HepG2 (cell line): ENCODE measurements around the gene ACVRL1. TPM values are rescaled to one million over a fixed set of nuclear protein-coding genes. Genes with fewer than 3 reads are reported as not detected.

Source experiments
- ATAC-seq: fragments of 200-7000 bp; cut with Tn5 transposase; 3 replicates; pipeline ENCODE4 v1.9.1; 2020; ENCODE audit warnings: mild to moderate bottlenecking, moderate library complexity
- BruUV-seq: library from RNA; stranded (reverse); fragments of 400-500 nt; replicated peaks from 2 replicates; lab custom pipeline; 2021; lab: Mats Ljungman, UMichigan
- CTCF ChIA-PET: fragments of 300-600 bp; formaldehyde crosslinking; extraction: SDS; loops from one replicate; lab custom pipeline; 2021; ENCODE audit warnings: low total read pairs, inconsistent platforms, low intra/inter-chr PET ratio; lab: Yijun Ruan, JAX
- POLR2A ChIA-PET: fragments of 350-600 bp; sonication (Branson Sonifier 250); formaldehyde crosslinking; loops from one replicate; lab custom pipeline; 2020; ENCODE audit warnings: antibody characterized with exemption, inconsistent platforms; lab: Yijun Ruan, JAX
- DNase-seq: peaks from one replicate; pipeline ENCODE4 v3.0.0-alpha.2; 2015; ENCODE audit warnings: low spot score
- FAIRE-seq: peaks from 3 replicates; lab custom pipeline; 2011; peaks lifted over from hg19 to GRCh38; lab: Jason Lieb, UNC
- H2AFZ ChIP-seq: one replicate; pipeline ENCODE4 v1.6.1; 2011; ENCODE audit warnings: low read length, inconsistent platforms
- H3K27ac ChIP-seq: fragments of 300-600 bp; 3 replicates; pipeline ENCODE4 v1.8.0; 2011; ENCODE audit warnings: mixed run types, mild to moderate bottlenecking, mixed read lengths, low read length, inconsistent platforms; ENCODE audit not compliant: insufficient read depth; ENCODE audit errors: extremely low read length
- H3K27me3 ChIP-seq, 2 experiments: fragments of 200-600 bp in 1 of 2; 2 replicates in 1 of 2; 3 replicates in 1 of 2; pipeline versions ENCODE4 v1.6.0 to v1.8.0; 2011; ENCODE audit warnings: low read length in 2 of 2, mild to moderate bottlenecking in 2 of 2, moderate library complexity in 2 of 2, inconsistent platforms in 1 of 2; ENCODE audit not compliant: insufficient read depth in 2 of 2, control insufficient read depth in 1 of 2
- H3K36me3 ChIP-seq, 2 experiments: fragments of 200-600 bp in 1 of 2; replicated peaks in 1 of 2; 2 replicates in 1 of 2; 3 replicates in 1 of 2; pipeline versions ENCODE4 v1.5.1 to v1.8.0; 2011; ENCODE audit warnings: low read length in 2 of 2, inconsistent platforms in 1 of 2; ENCODE audit not compliant: insufficient read depth in 2 of 2, control insufficient read depth in 1 of 2
- H3K4me1 ChIP-seq: 2 replicates; pipeline ENCODE4 v1.5.1; 2012; ENCODE audit warnings: low read length, inconsistent platforms; ENCODE audit not compliant: insufficient read depth
- H3K4me2 ChIP-seq: 2 replicates; pipeline ENCODE4 v1.6.0; 2011; ENCODE audit warnings: low read depth, low read length, inconsistent platforms
- H3K4me3 ChIP-seq, 3 experiments: fragments of 200-600 bp in 1 of 3; sonication (generic), shearing (Covaris generic) in 1 of 3; replicated peaks in 1 of 3; 2 replicates each; pipeline ENCODE4 v1.5.1; 2011 to 2016; ENCODE audit warnings: low read length in 3 of 3, inconsistent platforms in 2 of 3, low read depth in 2 of 3, mild to moderate bottlenecking in 2 of 3, control low read depth in 1 of 3, mixed read lengths in 1 of 3; ENCODE audit not compliant: insufficient read depth in 1 of 3
- H3K79me2 ChIP-seq: one replicate; pipeline ENCODE4 v1.6.1; 2011; ENCODE audit warnings: low read length, inconsistent platforms; ENCODE audit not compliant: insufficient read depth
- H3K9ac ChIP-seq: 2 replicates; pipeline ENCODE4 v1.6.0; 2011; ENCODE audit warnings: mild to moderate bottlenecking, low read depth, low read length, inconsistent platforms; ENCODE audit not compliant: insufficient read depth
- H3K9me3 ChIP-seq: 2 replicates; pipeline ENCODE4 v1.5.1; 2012; ENCODE audit warnings: mild to moderate bottlenecking, low read length
- H4K20me1 ChIP-seq: 2 replicates; pipeline ENCODE4 v1.6.0; 2011; ENCODE audit warnings: inconsistent platforms, mild to moderate bottlenecking, low read length, moderate library complexity; ENCODE audit not compliant: insufficient read depth
- CCDC6 ChIP-seq: sonication (generic); formaldehyde crosslinking; IDR thresholded peaks from 2 replicates; pipeline ENCODE4 v1.8.1; 2022; ENCODE audit warnings: mild to moderate bottlenecking, missing genetic modification reagents, moderate library complexity
- MLLT10 ChIP-seq: sonication (generic); formaldehyde crosslinking; IDR thresholded peaks from 2 replicates; pipeline ENCODE4 v1.4.0; 2020; ENCODE audit warnings: missing genetic modification reagents
- ZNF17 ChIP-seq: sonication (generic); formaldehyde crosslinking; IDR thresholded peaks from 2 replicates; pipeline ENCODE4 v1.5.0; 2020; ENCODE audit warnings: mild to moderate bottlenecking, missing genetic modification reagents
- ZNF782 ChIP-seq: sonication (generic); formaldehyde crosslinking; IDR thresholded peaks from 2 replicates; pipeline ENCODE4 v1.4.0; 2020; ENCODE audit warnings: missing genetic modification reagents, mild to moderate bottlenecking, borderline replicate concordance
- WGBS: methylation state at CpG from one replicate; pipeline ENCODE4 v1.1.6; 2017; ENCODE audit warnings: low lambda C conversion rate; 5-methylcytosine and 5-hydroxymethylcytosine counted together
- in situ Hi-C: cut with HindIII; loops from 2 replicates; pipeline ENCODE4 v1.10.0; 2017; ENCODE audit warnings: low pct_unique_long_range_greater_than_20kb; ENCODE audit not compliant: extremely low pct_ligation_motif_present
- intact Hi-C: fragments of 100-400 bp; cut with micrococcal nuclease; formaldehyde crosslinking; loops from one replicate; pipeline ENCODE4 v1.10.0; 2022; ENCODE audit not compliant: unreplicated experiment
- polyA plus RNA-seq, 8 experiments: library from polyadenylated mRNA; depleted of rRNA in 3 of 8; stranded (reverse) in 7 of 8; unstranded in 1 of 8; fragments of >200 nt; fragmentation: Illumina TruSeq in 4 of 8; extraction: Trizol in 4 of 8; gene quantifications; 2 replicates each; pipeline versions ENCODE4 v1.2.1 to v1.2.3, GENCODE V29; 2011 to 2016; ENCODE audit warnings: low read depth in 4 of 8, missing spikeins in 1 of 8, mixed read lengths in 1 of 8; ENCODE audit not compliant: insufficient read depth in 1 of 8
- total RNA-seq, 5 experiments: library from RNA; depleted of rRNA; stranded (reverse); fragments of >200 nt; fragmentation: Illumina TruSeq; extraction: Trizol; gene quantifications; 2 replicates each; pipeline ENCODE4 v1.2.3, GENCODE V29; 2016; ENCODE audit warnings: low read depth in 1 of 5
- TF ChIP-seq, protein P1 (sequence below): sonication (generic); formaldehyde crosslinking; IDR thresholded peaks from 2 replicates; pipeline ENCODE4 v1.8.1; 2023; ENCODE audit warnings: mild to moderate bottlenecking, moderate library complexity, missing genetic modification reagents
- TF ChIP-seq, protein P2 (sequence below): sonication (generic); formaldehyde crosslinking; IDR thresholded peaks from 2 replicates; pipeline ENCODE4 v1.5.1; 2020; ENCODE audit warnings: mild to moderate bottlenecking, missing genetic modification reagents, borderline replicate concordance

ACVRL1 gene
- total and polyA plus RNA-seq, 2 of the 13 experiments (the other 11 are each of a cell fraction or from before 2014, with no cell fraction given): not detected

DNA sequence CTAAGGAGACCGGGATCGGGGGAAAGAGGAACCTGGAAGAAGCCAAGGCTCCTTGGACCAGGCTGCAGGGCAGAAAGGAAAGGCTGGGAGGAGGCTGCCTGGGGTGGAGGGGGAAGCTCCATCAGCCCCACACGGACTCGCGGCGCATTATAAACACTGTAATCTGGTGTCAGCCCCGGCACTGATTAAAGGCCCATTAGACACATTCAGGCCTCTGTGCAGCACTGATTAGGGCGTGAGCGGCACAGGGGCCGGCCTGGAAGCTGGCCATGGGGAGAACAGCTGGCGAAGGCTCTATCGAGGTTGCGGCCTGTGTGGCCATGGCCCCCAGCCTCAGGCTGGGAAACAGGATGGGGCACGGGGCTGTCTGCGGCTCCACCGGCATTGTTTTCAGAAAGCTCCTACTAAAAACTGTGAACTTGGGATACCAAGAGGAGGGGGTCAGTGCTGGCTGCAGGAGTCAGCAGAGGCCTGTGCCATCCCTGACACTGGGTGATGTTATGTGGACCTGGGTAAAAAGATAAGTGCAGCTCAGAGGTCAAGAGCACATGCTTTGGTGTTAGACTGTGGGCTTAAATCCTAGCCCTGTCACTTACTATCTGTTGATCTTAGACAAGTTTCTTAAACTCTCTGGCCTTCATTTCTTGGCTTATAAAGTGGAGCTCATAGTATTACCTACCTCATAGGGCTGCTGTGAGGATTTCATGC is 10.6 kb downstream of the ACVRL1 start:
- POLR2A ChIA-PET: no interaction called here
- TF ChIP-seq MLLT10 (CRISPR knock-in tag): no peak
- TF ChIP-seq, protein P1, sequence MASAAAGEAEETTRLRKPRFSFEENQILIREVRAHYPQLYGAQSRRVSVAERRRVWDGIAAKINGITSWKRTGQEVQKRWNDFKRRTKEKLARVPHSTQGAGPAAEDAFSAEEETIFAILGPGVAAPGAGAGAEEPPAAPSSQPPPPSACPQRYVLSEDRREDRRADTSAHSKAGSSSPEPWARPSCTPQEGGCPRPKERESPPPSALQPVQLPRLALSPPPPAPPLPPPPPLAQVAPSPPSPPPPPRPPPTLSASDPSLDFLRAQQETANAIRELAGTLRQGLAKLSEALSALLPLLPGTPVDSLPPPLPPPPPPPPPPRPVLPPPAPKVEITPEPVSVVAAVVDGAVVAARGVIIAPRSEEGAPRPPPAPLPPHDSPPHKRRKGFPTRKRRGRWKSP (CRISPR knock-in tag): no peak
- no peak for TF ChIP-seq ZNF782 (CRISPR knock-in tag)
- TF ChIP-seq, protein P2, sequence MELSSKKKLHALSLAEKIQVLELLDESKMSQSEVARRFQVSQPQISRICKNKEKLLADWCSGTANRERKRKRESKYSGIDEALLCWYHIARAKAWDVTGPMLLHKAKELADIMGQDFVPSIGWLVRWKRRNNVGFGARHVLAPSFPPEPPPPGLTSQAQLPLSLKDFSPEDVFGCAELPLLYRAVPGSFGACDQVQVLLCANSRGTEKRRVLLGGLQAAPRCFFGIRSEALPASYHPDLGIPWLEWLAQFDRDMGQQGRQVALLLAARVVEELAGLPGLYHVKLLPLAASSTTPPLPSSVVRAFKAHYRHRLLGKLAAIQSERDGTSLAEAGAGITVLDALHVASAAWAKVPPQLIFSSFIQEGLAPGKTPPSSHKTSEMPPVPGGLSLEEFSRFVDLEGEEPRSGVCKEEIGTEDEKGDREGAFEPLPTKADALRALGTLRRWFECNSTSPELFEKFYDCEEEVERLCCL (CRISPR knock-in tag): no peak
- TF ChIP-seq CCDC6: no peak
- TF ChIP-seq ZNF17: no peak
- no peaks in the 10 kb centered on the region for H3K36me3 ChIP-seq
- in situ Hi-C loops (no loop called here), intact Hi-C loops (no loop called here)
- CTCF ChIA-PET: no interaction called here
- no peaks in the 10 kb centered on the region for H4K20me1 ChIP-seq
- H3K27me3 ChIP-seq: peaks cover 1 to 17% of the 10 kb centered on the region in 2 experiments; a peak in 3 of 5 replicates
- no peak overlapping the region for H3K4me3 ChIP-seq
- FAIRE-seq: no peak
- H3K4me1 ChIP-seq: peaks cover 29% of the 10 kb centered on the region
- ATAC-seq: peak; percentile 55; the same call in 2 of the 3 replicates
- no peak overlapping the region for H2AFZ ChIP-seq
- H3K9me3 ChIP-seq: no peaks in the 10 kb centered on the region
- peak overlapping the region; percentile 1; the same call in 1 of the 2 replicates for H3K4me2 ChIP-seq
- H3K79me2 ChIP-seq: no peaks in the 10 kb centered on the region
- no peak for DNase-seq
- no peak overlapping the region for H3K9ac ChIP-seq
- no TSS peak for BruUV-seq
- 29% methylated on average over 10 of the region's 16 CpGs for WGBS
- no peak overlapping the region for H3K27ac ChIP-seq
